GM12878 (cell line): ENCODE results near the gene KCNJ12. TPM values are rescaled to one million over a fixed set of nuclear protein-coding genes. Genes with fewer than 3 reads are reported as not detected.
"Not testable (repeated sequence)": the region's sequence is repeated elsewhere in the genome, so short reads cannot be mapped to it uniquely, and the experiment has no call there.

Source experiments
- ATAC-seq: fragments of 200-7000 bp; cut with Tn5 transposase; 3 replicates; pipeline ENCODE4 v1.9.1; 2020; ENCODE audit warnings: mild to moderate bottlenecking, moderate library complexity
- BruUV-seq: library from RNA; stranded (reverse); fragments of 400-500 nt; replicated peaks from 2 replicates; lab custom pipeline; 2021; lab: Mats Ljungman, UMichigan
- CTCF ChIA-PET: fragments of 300-600 bp; sonication (Branson Sonifier 250); formaldehyde crosslinking; extraction: SDS; loops from one replicate; lab custom pipeline; 2021; ENCODE audit warnings: inconsistent platforms; lab: Yijun Ruan, JAX
- POLR2A ChIA-PET: fragments of 350-600 bp; formaldehyde crosslinking; extraction: SDS; loops from one replicate; lab custom pipeline; 2021; ENCODE audit warnings: inconsistent platforms; lab: Charles Lee
- RAD21 ChIA-PET: fragments of 300-600 bp; sonication (Branson Sonifier 250); formaldehyde crosslinking; loops from one replicate; lab custom pipeline; 2023; ENCODE audit warnings: antibody characterized with exemption; ENCODE audit not compliant: unreplicated experiment; lab: Charles Lee
- SMC1A ChIA-PET: fragments of 300-600 bp; sonication (Branson Sonifier 250); formaldehyde crosslinking; loops from one replicate; lab custom pipeline; 2023; ENCODE audit not compliant: unreplicated experiment, uncharacterized antibody; lab: Charles Lee
- DNase-seq: peaks from one replicate; pipeline ENCODE4 v3.0.0-alpha.2; 2011; ENCODE audit warnings: low read depth, low spot score
- FAIRE-seq: peaks from 3 replicates; lab custom pipeline; 2011; peaks lifted over from hg19 to GRCh38; lab: Jason Lieb, UNC
- H2AFZ ChIP-seq: 2 replicates; pipeline ENCODE4 v1.6.0; 2011; ENCODE audit warnings: low read depth, low read length, control low read depth; ENCODE audit not compliant: control insufficient read depth
- H3K27ac ChIP-seq: 2 replicates; pipeline ENCODE4 v1.5.1; 2011; ENCODE audit warnings: control low read depth; ENCODE audit not compliant: control insufficient read depth, insufficient read depth
- H3K27me3 ChIP-seq, 2 experiments: replicated peaks in 1 of 2; 2 replicates each; pipeline versions ENCODE4 v1.6.0 to v1.6.1; 2011; ENCODE audit warnings: low read length in 1 of 2; ENCODE audit not compliant: control insufficient read depth in 2 of 2, insufficient read depth in 2 of 2
- H3K36me3 ChIP-seq, 2 experiments: 2 replicates each; pipeline ENCODE4 v1.5.1; 2011; ENCODE audit warnings: low read length in 1 of 2; ENCODE audit not compliant: control insufficient read depth in 2 of 2, insufficient read depth in 2 of 2
- H3K4me1 ChIP-seq: 2 replicates; pipeline ENCODE4 v1.6.1; 2011; ENCODE audit warnings: mild to moderate bottlenecking, low read length, moderate library complexity, mixed read lengths; ENCODE audit not compliant: control insufficient read depth, insufficient read depth
- H3K4me2 ChIP-seq: 2 replicates; pipeline ENCODE4 v1.6.0; 2011; ENCODE audit warnings: control low read depth; ENCODE audit not compliant: control insufficient read depth, insufficient read depth
- H3K4me3 ChIP-seq: fragments of 200-600 bp; sonication (generic); 2 replicates; pipeline ENCODE4 v1.5.1; 2016
- H3K79me2 ChIP-seq: 2 replicates; pipeline ENCODE4 v1.6.0; 2011; ENCODE audit warnings: low read length; ENCODE audit not compliant: control insufficient read depth, insufficient read depth
- H3K9ac ChIP-seq: 2 replicates; pipeline ENCODE4 v1.8.0; 2011; ENCODE audit warnings: low read length, control low read depth, mixed read lengths; ENCODE audit not compliant: control insufficient read depth, insufficient read depth
- H3K9me3 ChIP-seq: replicated peaks from 3 replicates; pipeline ENCODE4 v1.5.1; 2011; ENCODE audit warnings: mild to moderate bottlenecking, low read length; ENCODE audit not compliant: control insufficient read depth, insufficient read depth
- H4K20me1 ChIP-seq: 2 replicates; pipeline ENCODE4 v1.6.0; 2011; ENCODE audit not compliant: control insufficient read depth, insufficient read depth
- NR2C2 ChIP-seq: IDR thresholded peaks from 2 replicates; pipeline ENCODE4 v1.6.1; 2011; ENCODE audit warnings: borderline replicate concordance, low read depth; ENCODE audit not compliant: control insufficient read depth, insufficient read length
- WGBS: methylation state at CpG from one replicate; pipeline ENCODE4 v1.1.6; 2016; ENCODE audit warnings: low lambda C conversion rate; ENCODE audit not compliant: insufficient replicate concordance, insufficient coverage; ENCODE audit errors: missing lambda C conversion rate; 5-methylcytosine and 5-hydroxymethylcytosine counted together
- in situ Hi-C: fragments of 300-500 bp; cut with MboI; formaldehyde crosslinking; loops from 9 replicates; pipeline ENCODE4 v1.14.3; 2018; ENCODE audit warnings: mixed read lengths
- intact Hi-C: fragments of 100-400 bp; cut with micrococcal nuclease; formaldehyde crosslinking; loops from one replicate; pipeline ENCODE4 v1.14.2; 2022; ENCODE audit not compliant: unreplicated experiment
- polyA plus RNA-seq, 11 experiments: library from polyadenylated mRNA; depleted of rRNA in 4 of 11; unstranded in 6 of 11; stranded (reverse) in 5 of 11; fragments of >200 nt; fragmentation: Nextera tagmentation in 4 of 11; fragmentation: Illumina TruSeq in 1 of 11; extraction: Ambion mirVana in 4 of 11; extraction: Trizol in 1 of 11; gene quantifications; 1 replicate in 1 of 11; 2 replicates in 10 of 11; pipeline versions ENCODE4 v1.2.1 to v1.2.3, GENCODE V29; 2011 to 2016; ENCODE audit warnings: inconsistent platforms in 2 of 11, missing spikeins in 2 of 11, low read depth in 1 of 11
- total RNA-seq, 4 experiments: library from RNA; depleted of rRNA in 3 of 4; stranded (reverse); fragments of >200 nt in 3 of 4; fragmentation: Illumina TruSeq in 1 of 4; extraction: Trizol in 1 of 4; gene quantifications; 2 replicates each; pipeline versions ENCODE4 v1.2.1 to v1.2.3, GENCODE V29; 2013 to 2021

KCNJ12 gene
- total and polyA plus RNA-seq, 10 of the 15 experiments (the other 5 are each of a cell fraction or from before 2014, with no cell fraction given): 0.04 to 0.21 (median 0.09) TPM; not detected in 3

DNA sequence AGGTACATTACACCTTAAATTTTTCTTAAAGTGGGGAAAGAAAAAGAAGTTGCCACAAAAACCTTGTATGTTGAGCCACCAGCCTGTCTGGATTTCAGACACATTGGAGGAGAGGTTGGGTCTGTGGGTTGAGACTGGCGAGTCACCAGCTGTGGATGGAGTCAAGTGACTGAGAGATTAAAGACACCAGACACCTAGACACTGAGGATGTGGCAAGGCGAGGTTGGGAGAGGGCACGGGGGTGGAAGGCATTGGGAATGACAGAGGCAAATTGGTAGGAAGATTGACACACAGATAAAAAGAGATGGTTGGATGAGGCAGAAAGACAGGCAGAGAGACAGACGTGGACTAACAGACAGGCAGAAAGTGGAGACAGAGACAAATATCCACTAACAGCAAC lies 49.6 kb downstream of the KCNJ12 start:
- no TSS peak for BruUV-seq
- Histone ChIP-seq H3K4me2 (no peak overlapping the region), H3K36me3 (no peaks in the 10 kb centered on the region), H3K9me3 (no peaks in the 10 kb centered on the region), H2AFZ (no peak overlapping the region), H3K4me1 (no peaks in the 10 kb centered on the region), H4K20me1 (no peaks in the 10 kb centered on the region), H3K9ac (no peak overlapping the region), H3K27me3 (no peaks in the 10 kb centered on the region), H3K27ac (no peak overlapping the region), H3K79me2 (no peaks in the 10 kb centered on the region), H3K4me3 (no peak overlapping the region)
- no peak for FAIRE-seq
- ChIA-PET RAD21 (no interaction called here), SMC1A (no interaction called here), POLR2A (no interaction called here), CTCF (no interaction called here)
- 7% methylated on average over 4 of the region's 4 CpGs for whole genome bisulfite sequencing
- in situ Hi-C loops (no loop called here), intact Hi-C loops (no loop called here)
- no peak for ATAC-seq
- TF ChIP-seq NR2C2: no peak
- DNase-seq: no peak

DNA sequence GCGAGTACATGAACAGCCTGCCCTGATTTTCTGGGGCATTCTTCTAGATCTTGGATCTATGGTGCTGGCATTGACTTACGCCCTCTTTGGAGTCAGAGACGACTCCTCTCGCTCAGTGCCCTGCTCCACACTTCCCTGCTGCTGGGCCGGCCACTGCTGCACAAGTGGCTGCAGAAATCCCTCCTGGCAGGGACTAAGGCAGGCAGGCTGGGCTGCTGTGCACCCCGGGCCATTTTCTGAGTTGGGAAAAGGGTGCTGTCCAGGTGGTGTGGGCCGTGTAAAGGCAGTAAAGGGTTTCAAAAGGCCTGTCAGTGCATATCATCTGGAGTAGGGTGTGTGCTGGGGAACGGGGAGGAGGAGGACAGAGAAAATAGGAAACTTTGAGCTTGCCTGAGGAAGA lies 50.1 kb downstream of the KCNJ12 start:
- H3K9me3 ChIP-seq, POLR2A ChIA-PET, H4K20me1 ChIP-seq, H3K27me3 ChIP-seq, H3K27ac ChIP-seq, H3K9ac ChIP-seq, H3K36me3 ChIP-seq, H2AFZ ChIP-seq, H3K4me2 ChIP-seq, CTCF ChIA-PET, DNase-seq, FAIRE-seq, ATAC-seq, H3K79me2 ChIP-seq, in situ Hi-C loops, H3K4me3 ChIP-seq, BruUV-seq, RAD21 ChIA-PET, intact Hi-C loops, H3K4me1 ChIP-seq, SMC1A ChIA-PET: not testable (repeated sequence)
- WGBS: 20% methylated on average over 6 of the region's 8 CpGs

DNA sequence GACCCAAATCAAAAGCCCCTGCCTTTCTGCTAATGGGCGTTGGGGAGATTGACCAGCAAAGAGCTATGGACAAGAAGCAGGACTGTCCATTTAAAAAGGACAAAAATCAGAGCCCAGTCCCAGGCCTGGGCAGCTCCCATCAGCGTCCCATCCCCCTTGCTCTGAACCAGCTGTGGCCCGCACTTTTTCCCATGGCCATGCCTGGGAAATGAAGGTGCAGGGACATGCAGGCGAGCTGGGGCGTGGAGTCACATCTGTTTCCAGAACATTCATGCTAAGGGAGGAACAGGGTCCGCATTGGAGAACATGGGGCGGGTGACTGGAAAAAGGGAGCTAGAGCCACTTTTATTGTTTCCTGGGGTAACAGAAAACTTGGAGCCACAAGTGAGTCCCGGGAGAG lies 50.7 kb downstream of the KCNJ12 start:
- intact Hi-C loops: not testable (repeated sequence)

DNA sequence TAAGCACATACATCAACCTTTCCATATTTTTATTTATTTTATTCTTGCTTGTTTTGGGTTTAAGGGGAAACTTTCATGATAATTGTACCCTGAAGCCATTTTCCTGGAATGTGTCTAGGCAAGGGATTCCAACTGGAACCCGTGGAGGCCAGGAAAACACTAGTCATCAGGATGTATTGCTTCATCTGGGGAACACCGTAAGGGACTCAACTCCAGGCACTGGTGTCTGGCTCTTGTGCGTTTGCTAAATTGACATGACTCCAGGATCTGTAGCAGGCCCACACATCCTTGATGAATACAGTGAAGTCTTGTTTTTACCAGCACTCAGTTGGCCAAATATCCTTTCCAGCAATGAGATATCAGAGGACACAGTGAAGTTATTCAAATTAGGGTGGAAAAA lies 51.6 kb downstream of the KCNJ12 start:
- H3K9ac ChIP-seq, H3K27ac ChIP-seq, H3K36me3 ChIP-seq, H3K79me2 ChIP-seq, POLR2A ChIA-PET, in situ Hi-C loops, H3K9me3 ChIP-seq, H4K20me1 ChIP-seq, SMC1A ChIA-PET, CTCF ChIA-PET, H3K4me1 ChIP-seq, H3K27me3 ChIP-seq, ATAC-seq, DNase-seq, RAD21 ChIA-PET, H3K4me2 ChIP-seq, FAIRE-seq, H2AFZ ChIP-seq, H3K4me3 ChIP-seq, BruUV-seq, intact Hi-C loops: not testable (repeated sequence)
- WGBS: 0% methylated on average over 1 of the region's 3 CpGs

More for the DNA sequence above, 50.7 kb downstream of the KCNJ12 start:
- BruUV-seq, FAIRE-seq, H3K79me2 ChIP-seq, H3K4me2 ChIP-seq, ATAC-seq, RAD21 ChIA-PET, H3K9ac ChIP-seq, H2AFZ ChIP-seq, SMC1A ChIA-PET, H3K27me3 ChIP-seq, H3K4me1 ChIP-seq, H3K9me3 ChIP-seq, H3K27ac ChIP-seq, H3K4me3 ChIP-seq, in situ Hi-C loops, H3K36me3 ChIP-seq, POLR2A ChIA-PET, CTCF ChIA-PET, H4K20me1 ChIP-seq, DNase-seq: not testable (repeated sequence)
- 26% methylated on average over 7 of the region's 8 CpGs for WGBS
